ENCODE measurements around the gene IRF5.

Gene IRF5

GRCh38 chr7:128933180-128933891 lies 4.4 kb upstream of the IRF5 start:
- peak; percentile 8 for DNase-seq (ENCODE audit: low read depth)
- no peak for TF ChIP-seq CTCF (conservative IDR thresholded peaks at IDR 0.05; ENCODE audit: control insufficient read depth, insufficient read depth, low read depth, low read length)
- H3K4me3 ChIP-seq (ENCODE audit: control insufficient read depth, low read depth, low read length) = no peak overlapping the region

- H3K4me3 ChIP-seq (ENCODE audit: control insufficient read depth, low read depth, low read length) = no peak overlapping the region
- no peak for TF ChIP-seq CTCF (conservative IDR thresholded peaks at IDR 0.05; ENCODE audit: control insufficient read depth, insufficient read depth, low read depth, low read length)
- DNase-seq (ENCODE audit: low read depth) = no peak
Measured at GRCh38 chr7:128934361-128935341, 3.1 kb upstream of the IRF5 start.

GRCh38 chr7:128935342-128935730 lies 2.4 kb upstream of the IRF5 start:
- no peak for TF ChIP-seq CTCF (conservative IDR thresholded peaks at IDR 0.05; ENCODE audit: control insufficient read depth, insufficient read depth, low read depth, low read length)
- no peak for DNase-seq (ENCODE audit: low read depth)
- H3K4me3 ChIP-seq (ENCODE audit: control insufficient read depth, low read depth, low read length) = no peak overlapping the region

DNA sequence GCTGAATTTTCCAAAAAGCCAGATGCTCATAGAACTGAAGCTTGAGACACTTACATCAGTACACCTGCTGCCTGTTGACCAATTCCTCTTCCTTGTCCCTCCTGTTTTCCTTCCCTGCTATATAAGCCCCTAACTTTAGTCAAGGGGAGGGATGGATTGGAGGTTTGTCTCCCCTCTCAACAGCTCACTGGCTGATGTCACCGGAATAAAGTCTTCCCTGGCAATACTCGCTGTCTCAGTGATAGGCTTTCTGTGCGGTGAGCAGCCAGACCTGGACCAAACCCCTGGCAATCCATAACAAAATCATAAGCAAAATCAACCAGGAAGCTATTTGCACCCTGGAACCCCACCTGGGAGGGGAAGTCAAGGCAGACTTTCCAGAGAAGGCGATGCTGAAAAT lies 929 bp upstream of the IRF5 start:
- no peak overlapping the region for H3K4me3 ChIP-seq (ENCODE audit: control insufficient read depth, low read depth, low read length)
- no peak for TF ChIP-seq CTCF (conservative IDR thresholded peaks at IDR 0.05; ENCODE audit: control insufficient read depth, insufficient read depth, low read depth, low read length)
- no peak for DNase-seq (ENCODE audit: low read depth)

DNA sequence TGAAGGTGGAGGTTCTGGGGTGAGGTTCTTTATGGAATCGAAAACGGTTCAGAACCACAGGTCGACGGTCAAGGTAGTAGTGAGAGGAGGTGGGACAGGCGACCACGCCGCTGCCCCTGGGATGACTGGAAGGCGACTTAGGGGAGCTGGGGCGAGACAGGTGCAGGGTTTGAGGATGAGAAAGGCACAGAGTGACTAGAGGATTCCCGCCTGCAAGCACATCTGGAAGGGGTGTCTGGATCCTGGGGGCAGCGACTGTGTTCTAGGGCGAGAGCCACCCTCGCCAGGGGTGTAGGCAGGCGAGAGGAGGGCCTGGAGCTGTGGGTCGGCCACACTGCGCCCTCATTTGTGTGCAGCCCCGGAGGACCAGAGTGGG lies 468 bp upstream of the IRF5 start:
- no peak overlapping the region for H3K4me3 ChIP-seq (ENCODE audit: control insufficient read depth, low read depth, low read length)
- no peak for TF ChIP-seq CTCF (conservative IDR thresholded peaks at IDR 0.05; ENCODE audit: control insufficient read depth, insufficient read depth, low read depth, low read length)
- DNase-seq (ENCODE audit: low read depth) = no peak

GRCh38 chr7:128938544-128939074 lies 882 bp downstream of the IRF5 start:
- no peak for DNase-seq (ENCODE audit: low read depth)
- H3K4me3 ChIP-seq (ENCODE audit: control insufficient read depth, low read depth, low read length) = peak overlapping the region; percentile 17

More at GRCh38 chr7:128938544-128939074, 882 bp downstream of the IRF5 start:
- no peak for TF ChIP-seq CTCF (conservative IDR thresholded peaks at IDR 0.05; ENCODE audit: control insufficient read depth, insufficient read depth, low read depth, low read length)

Measured in fibroblast of mammary gland (primary cell).